ENCODE measurements around the gene EIF3B.
"Not testable (repeated sequence)": the region's sequence is repeated elsewhere in the genome, so short reads cannot be mapped to it uniquely, and the experiment has no call there.

Gene EIF3B

GRCh38 chr7:2379161-2379560 is 24.5 kb downstream of the EIF3B start:
- DNase-seq = no peak

GRCh38 chr7:2379821-2380450 is 25.3 kb downstream of the EIF3B start:
- no peak for DNase-seq

- no peak for DNase-seq
Measured at GRCh38 chr7:2380461-2380860, 25.8 kb downstream of the EIF3B start.

GRCh38 chr7:2381227-2381626 is 26.6 kb downstream of the EIF3B start:
- DNase-seq = no peak

GRCh38 chr7:2381881-2382509 is 27.4 kb downstream of the EIF3B start:
- DNase-seq = no peak

GRCh38 chr7:2383543-2384274 is 29.1 kb downstream of the EIF3B start:
- no peak for DNase-seq

GRCh38 chr7:2384354-2385243 is 30.0 kb downstream of the EIF3B start:
- DNase-seq = no peak

GRCh38 chr7:2386122-2386521 is 31.5 kb downstream of the EIF3B start:
- DNase-seq = not testable (repeated sequence)

GRCh38 chr7:2386964-2387669 is 32.5 kb downstream of the EIF3B start:
- DNase-seq = no peak

GRCh38 chr7:2387897-2388636 is 33.4 kb downstream of the EIF3B start:
- no peak for DNase-seq

GRCh38 chr7:2388637-2388954 is 34.0 kb downstream of the EIF3B start:
- DNase-seq = no peak

- not testable (repeated sequence) for DNase-seq
Measured at GRCh38 chr7:2390020-2390816, 35.6 kb downstream of the EIF3B start.

- DNase-seq = no peak
Measured at GRCh38 chr7:2393706-2394105, 39.1 kb downstream of the EIF3B start.

GRCh38 chr7:2394566-2395082 is 40.0 kb downstream of the EIF3B start:
- DNase-seq = no peak

GRCh38 chr7:2398506-2398905 is 43.9 kb downstream of the EIF3B start:
- no peak for DNase-seq

GRCh38 chr7:2399848-2400587 is 45.4 kb downstream of the EIF3B start:
- no peak for DNase-seq

- no peak for DNase-seq
Measured at GRCh38 chr7:2402687-2403013, 48.0 kb downstream of the EIF3B start.

- peak; percentile 91 to 93 for DNase-seq
Measured at GRCh38 chr7:2403014-2403717, 48.5 kb downstream of the EIF3B start, which contains the start of gene CHST12. TSS of gene CHST12 (plus strand) at chr7:2403611. CDS start at chr7:2432640, 29,029 bp downstream.
